ENCODE results near the gene GLRA3.

GLRA3 gene

GRCh38 chr4:174591243-174592021, 237.6 kb downstream of the GLRA3 start:
- Histone ChIP-seq H3K4me3 (ENCODE audit: low read length) (no peak overlapping the region), H2AFZ (ENCODE audit: low read depth, low read length) (no peak overlapping the region), H3K4me1 (ENCODE audit: insufficient read depth, low read length) (peaks cover 9% of the 10 kb centered on the region), H3K27me3 (ENCODE audit: insufficient read depth, low read length) (no peaks in the 10 kb centered on the region), H3K9me3 (ENCODE audit: low read length) (no peaks in the 10 kb centered on the region), H3K36me3 (ENCODE audit: insufficient read depth, low read length) (no peaks in the 10 kb centered on the region)

GRCh38 chr4:174590336-174590735, 238.7 kb downstream of the GLRA3 start:
- Histone ChIP-seq H3K4me1 (ENCODE audit: insufficient read depth, low read length) (peaks cover 9% of the 10 kb centered on the region), H2AFZ (ENCODE audit: low read depth, low read length) (no peak overlapping the region), H3K36me3 (ENCODE audit: insufficient read depth, low read length) (no peaks in the 10 kb centered on the region), H3K9me3 (ENCODE audit: low read length) (no peaks in the 10 kb centered on the region), H3K4me3 (ENCODE audit: low read length) (no peak overlapping the region), H3K27me3 (ENCODE audit: insufficient read depth, low read length) (no peaks in the 10 kb centered on the region)
